Heart right ventricle (tissue), 16 donors: ENCODE data around the gene CYP19A1. TPM values are rescaled to one million over a fixed set of nuclear protein-coding genes. Genes with fewer than 3 reads are reported as not detected.

ENCODE experiments used
- ATAC-seq, 8 donors: fragments of 200-7000 bp; cut with Tn5 transposase; one replicate each; pipeline ENCODE4 v1.9.1; 2020; ENCODE audit warnings: mild to moderate bottlenecking in 8 of 8, moderate library complexity in 8 of 8, moderate number of reproducible peaks in 1 of 8
- DNase-seq, 2 donors: peaks; one replicate each; pipeline ENCODE4 v3.0.0-alpha.2; 2020
- H3K27ac ChIP-seq, 10 donors: fragments of 200-600 bp; sonication (generic) in 2 of 10; one replicate each; pipeline versions ENCODE4 v1.5.0 to v1.8.0; 2020 to 2022; ENCODE audit warnings: mild to moderate bottlenecking in 3 of 10
- H3K27me3 ChIP-seq, 7 donors: fragments of 200-600 bp; one replicate each; pipeline ENCODE4 v1.8.0; 2021 to 2022; ENCODE audit warnings: mild to moderate bottlenecking in 2 of 7
- H3K36me3 ChIP-seq, 9 donors: fragments of 200-600 bp; sonication (generic) in 1 of 9; one replicate each; pipeline versions ENCODE4 v1.5.0 to v1.8.0; 2020 to 2022; ENCODE audit warnings: mild to moderate bottlenecking in 2 of 9
- H3K4me1 ChIP-seq, 9 donors: fragments of 200-600 bp; sonication (generic) in 1 of 9; one replicate each; pipeline versions ENCODE4 v1.5.0 to v1.8.0; 2020 to 2022; ENCODE audit warnings: mild to moderate bottlenecking in 4 of 9
- H3K4me3 ChIP-seq, 10 donors: fragments of 200-600 bp; sonication (generic) in 2 of 10; one replicate each; pipeline versions ENCODE4 v1.5.0 to v1.8.0; 2020 to 2022; ENCODE audit warnings: mild to moderate bottlenecking in 7 of 10, moderate library complexity in 2 of 10
- H3K9me3 ChIP-seq, 11 donors: fragments of 200-600 bp in 10 of 11; sonication (generic) in 2 of 11; one replicate each; pipeline versions ENCODE4 v1.5.0 to v1.8.0; 2013 to 2022; ENCODE audit warnings: mild to moderate bottlenecking in 2 of 11, control low read depth in 1 of 11, moderate library complexity in 1 of 11
- CTCF ChIP-seq, 9 donors: fragments of 200-600 bp; sonication (generic) in 2 of 9; IDR thresholded peaks; one replicate each; pipeline versions ENCODE4 v1.5.0 to v1.8.0; 2021 to 2022; ENCODE audit warnings: antibody characterized with exemption in 9 of 9, mild to moderate bottlenecking in 5 of 9, moderate library complexity in 1 of 9
- WGBS, 2 donors: extraction: QIAGEN DNeasy Blood & Tissue Kit; methylation state at CpG; one replicate each; pipeline ENCODE4 v1.1.7; 2013; ENCODE audit warnings: inconsistent platforms in 1 of 2; 5-methylcytosine and 5-hydroxymethylcytosine counted together
- intact Hi-C, 10 donors: fragments of 100-400 bp; cut with DNase I; formaldehyde crosslinking; loops; one replicate each; pipeline versions ENCODE4 v1.11.1 to v1.14.2; 2022
- polyA plus RNA-seq, 2 donors: library from polyadenylated mRNA; stranded (reverse); fragments of 200-250 nt; gene quantifications; one replicate each; pipeline ENCODE4 v1.2.3, GENCODE V29; 2013
- total RNA-seq, 10 donors: library from RNA; stranded (reverse); fragmentation: NEBNext Ultra II Directional in 3 of 10; extraction: Animal tissue kit (Norgen Biotek cat#: 25700) in 3 of 10; gene quantifications; one replicate each; pipeline versions ENCODE4 v1.2.1 to v1.2.4, GENCODE V29; 2021 to 2023
- donor health status: Arrhythmogenic right ventricular cardiomyopathy.
- donor health status: ischemic (EF 13 %, LVEDD 7.1; RV severe dilation, severe dysfunction).
- donor health status: healthy with polysubstance abuse.
- donor health status: DM: no; HTN: yes; CAD: no.
- donor health status: DM: no; HTN: no; CAD: no.
- donor health status: ischemic (EF 25% LVEDD 6.9; RV normal size, moderate dysfunction).
- donor health status: ischemic (EF 25% LVEDD 5.7; RV mildly dilated, moderate dysfunction).
- donor health status: healthy.
- donor health status: DM: yes; HTN: yes; CAD: no.
- donor health status: Ischemic cardiomyopathy.
- donor health status: ischemic (EF 35%, LVEDD 5.7; RV mildly dilated, moderate dysfunction).
- donor health status: nonischemic (EF 11% LVEDD 7.7; RV severe dilation, severe dysfunction).
- donor health status: DM: yes; HTN: yes; CAD: no.
- donor health status: PGD.
- donor health status: ischemic (EF 29% LVEDD 5.4; RV normal size, mild dysfunction).
- donor health status: nonischemic (EF 23%, LVEDD 6.1; RV moderate dilation, normal function).

CYP19A1 gene
- total and polyA plus RNA-seq, 12 donors = 0.26 to 1.9 (median 0.68) TPM; not detected in 3

- peak in 1 of 8 donors; percentile 24 for ATAC-seq
- Histone ChIP-seq H3K4me1 (peaks cover 0 to 63% (median 26%) of the 10 kb centered on the region in 9 donors), H3K27me3 (no peaks in the 10 kb centered on the region), H3K4me3 (no peak overlapping the region), H3K36me3 (no peaks in the 10 kb centered on the region), H3K27ac (no peak overlapping the region), H3K9me3 (no peaks in the 10 kb centered on the region)
- intact Hi-C loops = loop anchor here in 1 of 10 donors (1.0 kb wide), 1 partner anchor 15 kb away; no protein-coding TSS in a partner anchor
- TF ChIP-seq CTCF (IDR thresholded peaks at IDR 0.05) = no peak
- WGBS, 2 donors = 73 to 85% methylated on average over 3 of the region's 3 CpGs
- no peak for DNase-seq
Observed at GRCh38 chr15:51307811-51308210, 30.6 kb downstream of the CYP19A1 start.

GRCh38 chr15:51307325-51307724 lies 31.1 kb downstream of the CYP19A1 start:
- intact Hi-C loops = no loop called here
- Histone ChIP-seq H3K9me3 (no peaks in the 10 kb centered on the region), H3K4me3 (no peak overlapping the region), H3K36me3 (no peaks in the 10 kb centered on the region), H3K4me1 (peaks cover 0 to 58% (median 26%) of the 10 kb centered on the region in 9 donors), H3K27me3 (no peaks in the 10 kb centered on the region), H3K27ac (no peak overlapping the region)
- TF ChIP-seq CTCF (IDR thresholded peaks at IDR 0.05) = no peak
- ATAC-seq (no peak), DNase-seq (no peak)
- 80 to 85% methylated on average over 3 of the region's 3 CpGs for WGBS, 2 donors

- no peak for TF ChIP-seq CTCF (IDR thresholded peaks at IDR 0.05)
- H3K27ac ChIP-seq = no peak overlapping the region
- intact Hi-C loops = loop anchor here in 1 of 10 donors (5.0 kb wide), 1 partner anchor 49 kb away; no protein-coding TSS in a partner anchor
- H3K4me1 ChIP-seq = peaks cover 2 to 30% (median 18%) of the 10 kb centered on the region in 9 donors
- no peaks in the 10 kb centered on the region for H3K36me3 ChIP-seq
- no peaks in the 10 kb centered on the region for H3K27me3 ChIP-seq
- no peaks in the 10 kb centered on the region for H3K9me3 ChIP-seq
- ATAC-seq (no peak), DNase-seq (no peak)
- no peak overlapping the region for H3K4me3 ChIP-seq
- 56 to 67% methylated on average over 2 of the region's 2 CpGs for WGBS, 2 donors
Observed at GRCh38 chr15:51303462-51303980, 34.9 kb downstream of the CYP19A1 start.

- Histone ChIP-seq H3K9me3 (no peaks in the 10 kb centered on the region), H3K4me1 (peaks cover 2 to 23% (median 12%) of the 10 kb centered on the region in 9 donors), H3K4me3 (no peak overlapping the region), H3K27ac (no peak overlapping the region), H3K36me3 (no peaks in the 10 kb centered on the region), H3K27me3 (no peaks in the 10 kb centered on the region)
- TF ChIP-seq CTCF (IDR thresholded peaks at IDR 0.05) = no peak
- intact Hi-C loops = loop anchor here in 1 of 10 donors (5.0 kb wide), 1 partner anchor 50 kb away; no protein-coding TSS in a partner anchor
- ATAC-seq = no peak
- WGBS, 2 donors = 93 to 95% methylated on average over 6 of the region's 6 CpGs
- DNase-seq = no peak
Observed at GRCh38 chr15:51302480-51302879, 35.9 kb downstream of the CYP19A1 start.
